ENCODE results near the gene PDE4A. TPM values are rescaled to one million over a fixed set of nuclear protein-coding genes. Genes with fewer than 3 reads are reported as not detected.

PDE4A gene
- total and polyA plus RNA-seq, 2 of the 8 experiments (the other 6 are each of a cell fraction or from before 2014, with no cell fraction given): 2.0 to 4.4 TPM

- no peak for TF ChIP-seq CHD1 (IDR thresholded peaks at IDR 0.05; ENCODE audit: low read depth, low read length)
- peak; percentile 89 for TF ChIP-seq YY1 (IDR thresholded peaks at IDR 0.05; ENCODE audit: low read depth, low read length)
- TF ChIP-seq CBX8 (IDR thresholded peaks at IDR 0.05; ENCODE audit: borderline replicate concordance, low read depth, low read length): no peak
- TF ChIP-seq GABPA (IDR thresholded peaks at IDR 0.05; ENCODE audit: borderline replicate concordance, insufficient read depth, low read length): peak; percentile 91; the same call in 1 of the 2 replicates
- no peak for TF ChIP-seq SUZ12 (IDR thresholded peaks at IDR 0.05; ENCODE audit: low read length)
- peak; percentile 91 for TF ChIP-seq CREB1 (IDR thresholded peaks at IDR 0.05)
- peak; percentile 35; the same call in 1 of the 2 replicates for TF ChIP-seq MAX (IDR thresholded peaks at IDR 0.05)
- no peak for TF ChIP-seq RAD21 (IDR thresholded peaks at IDR 0.05 in 1 of 2, conservative IDR thresholded peaks at IDR 0.05 in 1 of 2; ENCODE audit: low read depth in 2 of 2, low read length in 2 of 2)
- TF ChIP-seq TBP (IDR thresholded peaks at IDR 0.05; ENCODE audit: low read depth, low read length): peak; percentile 61; the same call in 1 of the 2 replicates
- no peak for TF ChIP-seq RNF2 (IDR thresholded peaks at IDR 0.05; ENCODE audit: borderline replicate concordance, low read depth, low read length, missing control alignments, poor library complexity, severe bottlenecking)
- TF ChIP-seq MAFK (IDR thresholded peaks at IDR 0.05; ENCODE audit: low read depth, low read length): no peak
- no peak for TF ChIP-seq ATF3 (IDR thresholded peaks at IDR 0.05; ENCODE audit: insufficient read depth, low read depth, low read length)
- TF ChIP-seq RFX5 (IDR thresholded peaks at IDR 0.05; ENCODE audit: borderline replicate concordance, low read depth, low read length): no peak
- no peak for TF ChIP-seq HDAC6 (IDR thresholded peaks at IDR 0.05; ENCODE audit: low read depth, low read length)
- no peak for TF ChIP-seq FOSL1 (IDR thresholded peaks at IDR 0.05; ENCODE audit: insufficient read depth, low read depth, low read length)
- TF ChIP-seq PHF8 (conservative IDR thresholded peaks at IDR 0.05; ENCODE audit: low read depth, low read length): peak; percentile 91
- TF ChIP-seq SRF (IDR thresholded peaks at IDR 0.05; ENCODE audit: low read depth, low read length): no peak
- TF ChIP-seq TAF1 (IDR thresholded peaks at IDR 0.05; ENCODE audit: low read depth, low read length): peak; percentile 85
- TF ChIP-seq HDAC2 (IDR thresholded peaks at IDR 0.05; ENCODE audit: borderline replicate concordance in 1 of 2, low read depth in 2 of 2, low read length in 2 of 2): peak in 1 of 2 experiments; percentile 87; a peak in 3 of 4 replicates
- peak; percentile 43; the same call in 1 of the 2 replicates for TF ChIP-seq RBBP5 (IDR thresholded peaks at IDR 0.05; ENCODE audit: borderline replicate concordance, low read depth, low read length)
- TF ChIP-seq SP4 (IDR thresholded peaks at IDR 0.05; ENCODE audit: low read length): no peak
- TF ChIP-seq SP1 (IDR thresholded peaks at IDR 0.05; ENCODE audit: low read depth, low read length): peak; percentile 52; the same call in 1 of the 2 replicates
These were observed 17.0 kb upstream of the PDE4A start, which contains the start of gene CDC37 (continued) for GRCh38 chr19:10403137-10404021.

Data from H1 (cell line).